ENCODE results near the gene VEGFA. TPM values are rescaled to one million over a fixed set of nuclear protein-coding genes. Genes with fewer than 3 reads are reported as not detected.

VEGFA gene
- total RNA-seq: 102 and 183 TPM in 2 replicates

DNA sequence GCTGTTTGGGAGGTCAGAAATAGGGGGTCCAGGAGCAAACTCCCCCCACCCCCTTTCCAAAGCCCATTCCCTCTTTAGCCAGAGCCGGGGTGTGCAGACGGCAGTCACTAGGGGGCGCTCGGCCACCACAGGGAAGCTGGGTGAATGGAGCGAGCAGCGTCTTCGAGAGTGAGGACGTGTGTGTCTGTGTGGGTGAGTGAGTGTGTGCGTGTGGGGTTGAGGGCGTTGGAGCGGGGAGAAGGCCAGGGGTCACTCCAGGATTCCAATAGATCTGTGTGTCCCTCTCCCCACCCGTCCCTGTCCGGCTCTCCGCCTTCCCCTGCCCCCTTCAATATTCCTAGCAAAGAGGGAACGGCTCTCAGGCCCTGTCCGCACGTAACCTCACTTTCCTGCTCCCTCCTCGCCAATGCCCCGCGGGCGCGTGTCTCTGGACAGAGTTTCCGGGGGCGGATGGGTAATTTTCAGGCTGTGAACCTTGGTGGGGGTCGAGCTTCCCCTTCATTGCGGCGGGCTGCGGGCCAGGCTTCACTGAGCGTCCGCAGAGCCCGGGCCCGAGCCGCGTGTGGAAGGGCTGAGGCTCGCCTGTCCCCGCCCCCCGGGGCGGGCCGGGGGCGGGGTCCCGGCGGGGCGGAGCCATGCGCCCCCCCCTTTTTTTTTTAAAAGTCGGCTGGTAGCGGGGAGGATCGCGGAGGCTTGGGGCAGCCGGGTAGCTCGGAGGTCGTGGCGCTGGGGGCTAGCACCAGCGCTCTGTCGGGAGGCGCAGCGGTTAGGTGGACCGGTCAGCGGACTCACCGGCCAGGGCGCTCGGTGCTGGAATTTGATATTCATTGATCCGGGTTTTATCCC lies at the start of gene VEGFA:
TSS of gene VEGFA (plus strand) at position 686 of the 846 bp plus-strand sequence.

Other genes with a start within 250 kb of the VEGFA start
- 10.4 and 23.9 TPM in 2 replicates for gene XPO5, start 194.2 kb upstream of the VEGFA start, total RNA-seq
- gene POLH, start 194.0 kb upstream of the VEGFA start, total RNA-seq: 12.3 and 16.8 TPM in 2 replicates
- 33.4 and 55.9 TPM in 2 replicates for gene GTPBP2, start 140.9 kb upstream of the VEGFA start, total RNA-seq
- gene MAD2L1BP, start 134.4 kb upstream of the VEGFA start, total RNA-seq: 32.9 and 57.9 TPM in 2 replicates
- 0.24 and 0.78 TPM in 2 replicates for gene RSPH9, start 125.2 kb upstream of the VEGFA start, total RNA-seq
- 53.0 and 58.9 TPM in 2 replicates for gene MRPS18A, start 82.4 kb upstream of the VEGFA start, total RNA-seq

Measured in epithelial cell of alveolus of lung (primary cell).